Fibroblast of lung (primary cell): Measurements from ENCODE around the gene HTT.

Experiments used
- CTCF ChIP-seq, 2 donors: IDR thresholded peaks in 1 of 2; conservative IDR thresholded peaks in 1 of 2; 1 replicate in 1 of 2; 2 replicates in 1 of 2; pipeline ENCODE4 v1.5.1; 2011 to 2012; ENCODE audit warnings: low read length in 2 of 2, control low read depth in 1 of 2, inconsistent platforms in 1 of 2, low read depth in 1 of 2, mild to moderate bottlenecking in 1 of 2
- EZH2 ChIP-seq: IDR thresholded peaks from 2 replicates; pipeline ENCODE4 v1.5.1; 2012; ENCODE audit warnings: low read length, control low read depth, mild to moderate bottlenecking; ENCODE audit errors: missing control alignments

GRCh38 chr4:3054169-3054759 is 20.2 kb upstream of the HTT start:
- TF ChIP-seq CTCF (conservative IDR thresholded peaks at IDR 0.05 in 1 of 2, IDR thresholded peaks at IDR 0.05 in 1 of 2; ENCODE audit: low read depth in 1 of 2, low read length in 2 of 2) (no peak), EZH2 (no peak)
